Progenitor cell of endocrine pancreas (in vitro differentiated cells): ENCODE measurements around the gene MAD1L1. TPM values are rescaled to one million over a fixed set of nuclear protein-coding genes. Genes with fewer than 3 reads are reported as not detected.

Experiments used
- DNase-seq: peaks from one replicate; pipeline ENCODE4 v3.0.0; 2021; ENCODE audit warnings: low spot score; ENCODE audit not compliant: unreplicated experiment
- H3K27ac Mint-ChIP-seq: 2 replicates; pipeline ENCODE4 v1.8.0; 2021; ENCODE audit warnings: mild to moderate bottlenecking, moderate library complexity, mixed read lengths
- H3K27me3 Mint-ChIP-seq: 2 replicates; pipeline ENCODE4 v1.8.0; 2021; ENCODE audit warnings: mixed read lengths
- H3K36me3 Mint-ChIP-seq: 2 replicates; pipeline ENCODE4 v1.8.0; 2022; ENCODE audit warnings: mixed read lengths; ENCODE audit not compliant: insufficient read depth
- H3K4me1 Mint-ChIP-seq: 2 replicates; pipeline ENCODE4 v1.8.0; 2021; ENCODE audit warnings: low read depth, mixed read lengths
- H3K4me3 Mint-ChIP-seq: 2 replicates; pipeline ENCODE4 v1.8.0; 2021; ENCODE audit warnings: low read depth, mild to moderate bottlenecking, moderate library complexity, mixed read lengths
- H3K9me3 Mint-ChIP-seq: 2 replicates; pipeline ENCODE4 v1.8.0; 2021; ENCODE audit warnings: low read depth, mixed read lengths
- CTCF ChIP-seq: fragments of 200-600 bp; sonication (generic); IDR thresholded peaks from one replicate; pipeline ENCODE4 v1.5.0; 2021; ENCODE audit warnings: antibody characterized with exemption, mild to moderate bottlenecking; ENCODE audit not compliant: unreplicated experiment
- total RNA-seq: library from RNA; stranded (reverse); gene quantifications from 2 replicates; pipeline ENCODE4 v1.2.1, GENCODE V29; 2021

The MAD1L1 gene
- total RNA-seq, 1 donor from 2014 or later: 49.8 TPM

- Mint-ChIP-seq H3K4me3 (no peak overlapping the region), H3K4me1 (peaks cover 31% of the 10 kb centered on the region), H3K27ac (peak overlapping the region; percentile 80), H3K36me3 (peaks cover 27% of the 10 kb centered on the region), H3K27me3 (no peaks in the 10 kb centered on the region), H3K9me3 (no peaks in the 10 kb centered on the region)
- TF ChIP-seq CTCF: no peak
- DNase-seq: no peak
Observed at GRCh38 chr7:2109936-2110609, 122.7 kb downstream of the MAD1L1 start.

- TF ChIP-seq CTCF: no peak
- Mint-ChIP-seq H3K27me3 (no peaks in the 10 kb centered on the region), H3K27ac (peak overlapping the region; percentile 92), H3K36me3 (peaks cover 22% of the 10 kb centered on the region), H3K9me3 (no peaks in the 10 kb centered on the region), H3K4me1 (peaks cover 38% of the 10 kb centered on the region), H3K4me3 (no peak overlapping the region)
- no peak for DNase-seq
Observed at GRCh38 chr7:2109251-2109872, 123.4 kb downstream of the MAD1L1 start.

- H3K27ac Mint-ChIP-seq: peak overlapping the region; percentile 92
- H3K4me1 Mint-ChIP-seq: peaks cover 39% of the 10 kb centered on the region
- peaks cover 15% of the 10 kb centered on the region for H3K36me3 Mint-ChIP-seq
- no peaks in the 10 kb centered on the region for H3K27me3 Mint-ChIP-seq
- DNase-seq: no peak
- peak; percentile 24 for TF ChIP-seq CTCF
- peak overlapping the region; percentile 46 for H3K4me3 Mint-ChIP-seq
- no peaks in the 10 kb centered on the region for H3K9me3 Mint-ChIP-seq
Observed at GRCh38 chr7:2108501-2109250, 124.1 kb downstream of the MAD1L1 start.

- no peaks in the 10 kb centered on the region for H3K27me3 Mint-ChIP-seq
- H3K9me3 Mint-ChIP-seq: no peaks in the 10 kb centered on the region
- H3K27ac Mint-ChIP-seq: no peak overlapping the region
- H3K4me1 Mint-ChIP-seq: peaks cover 39% of the 10 kb centered on the region
- peaks cover 12% of the 10 kb centered on the region for H3K36me3 Mint-ChIP-seq
- DNase-seq: no peak
- no peak overlapping the region for H3K4me3 Mint-ChIP-seq
- no peak for TF ChIP-seq CTCF
Observed at GRCh38 chr7:2108071-2108455, 124.7 kb downstream of the MAD1L1 start.

- no peak for DNase-seq
Observed at GRCh38 chr7:2107386-2108070, 125.2 kb downstream of the MAD1L1 start.

More at GRCh38 chr7:2107386-2108070, 125.2 kb downstream of the MAD1L1 start:
- Mint-ChIP-seq H3K9me3 (no peaks in the 10 kb centered on the region), H3K4me1 (peaks cover 39% of the 10 kb centered on the region), H3K36me3 (peaks cover 11% of the 10 kb centered on the region), H3K4me3 (no peak overlapping the region), H3K27me3 (no peaks in the 10 kb centered on the region), H3K27ac (no peak overlapping the region)
- TF ChIP-seq CTCF: no peak
